Liver (tissue), 9 donors: ENCODE measurements around the gene KCNA2. TPM values are rescaled to one million over a fixed set of nuclear protein-coding genes. Genes with fewer than 3 reads are reported as not detected.

Experiments used
- DNase-seq: peaks from one replicate; pipeline ENCODE4 v3.0.0-alpha.2; 2017; ENCODE audit warnings: low spot score
- H3K27ac ChIP-seq, 2 donors: one replicate each; pipeline ENCODE4 v1.7.0; 2013; ENCODE audit warnings: inconsistent platforms in 2 of 2, low read length in 2 of 2, control low read depth in 1 of 2, low read depth in 1 of 2, mild to moderate bottlenecking in 1 of 2
- H3K27me3 ChIP-seq, 4 donors: one replicate each; pipeline versions ENCODE4 v1.6.1 to v1.7.0; 2013; ENCODE audit warnings: low read length in 3 of 4, inconsistent platforms in 1 of 4, mild to moderate bottlenecking in 1 of 4, moderate library complexity in 1 of 4; ENCODE audit not compliant: control insufficient read depth in 4 of 4, insufficient read depth in 4 of 4
- H3K36me3 ChIP-seq, 4 donors: one replicate each; pipeline versions ENCODE4 v1.6.1 to v1.7.0; 2013; ENCODE audit warnings: low read length in 3 of 4, mild to moderate bottlenecking in 3 of 4, low read depth in 1 of 4, moderate library complexity in 1 of 4; ENCODE audit not compliant: control insufficient read depth in 4 of 4, insufficient read depth in 3 of 4
- H3K4me1 ChIP-seq, 4 donors: one replicate each; pipeline versions ENCODE4 v1.6.1 to v1.7.0; 2013; ENCODE audit warnings: low read length in 3 of 4, mild to moderate bottlenecking in 3 of 4, moderate library complexity in 1 of 4; ENCODE audit not compliant: control insufficient read depth in 4 of 4, insufficient read depth in 4 of 4
- H3K4me3 ChIP-seq, 3 donors: one replicate each; pipeline versions ENCODE4 v1.6.1 to v1.7.0; 2013; ENCODE audit warnings: low read length in 3 of 3, control low read depth in 1 of 3, low read depth in 1 of 3, mild to moderate bottlenecking in 1 of 3
- H3K9ac ChIP-seq, 2 donors: one replicate each; pipeline ENCODE4 v1.7.0; 2013; ENCODE audit warnings: low read length in 2 of 2, mild to moderate bottlenecking in 2 of 2, moderate library complexity in 2 of 2, control low read depth in 1 of 2, low read depth in 1 of 2
- H3K9me3 ChIP-seq, 4 donors: one replicate each; pipeline versions ENCODE4 v1.6.1 to v1.7.0; 2013; ENCODE audit warnings: low read length in 3 of 4; ENCODE audit not compliant: control insufficient read depth in 4 of 4
- CTCF ChIP-seq: fragments of 150-350 bp; IDR thresholded peaks from 2 replicates; pipeline ENCODE4 v1.5.1; 2017; ENCODE audit warnings: improper control_type of control experiment, low read depth, low read length; ENCODE audit not compliant: missing input control
- EGR1 ChIP-seq, 2 donors: IDR thresholded peaks; 2 replicates each; pipeline ENCODE4 v1.6.1; 2016 to 2018; ENCODE audit warnings: antibody characterized with exemption in 2 of 2, low read depth in 2 of 2
- FOXA1 ChIP-seq: IDR thresholded peaks from 2 replicates; pipeline ENCODE4 v1.6.1; 2016; ENCODE audit warnings: antibody characterized with exemption
- FOXA2 ChIP-seq: IDR thresholded peaks from 2 replicates; pipeline ENCODE4 v1.6.1; 2016; ENCODE audit warnings: antibody characterized with exemption
- HNF4A ChIP-seq, 2 donors: conservative IDR thresholded peaks; 2 replicates each; pipeline ENCODE4 v1.6.1; 2016; ENCODE audit warnings: antibody characterized with exemption in 2 of 2, mild to moderate bottlenecking in 2 of 2
- JUND ChIP-seq, 2 donors: IDR thresholded peaks; 2 replicates each; pipeline ENCODE4 v1.6.1; 2016; ENCODE audit warnings: antibody characterized with exemption in 2 of 2
- MAX ChIP-seq: IDR thresholded peaks from 2 replicates; pipeline ENCODE4 v1.6.1; 2016; ENCODE audit warnings: antibody characterized with exemption
- NR2F2 ChIP-seq: IDR thresholded peaks from 2 replicates; pipeline ENCODE4 v1.6.1; 2016; ENCODE audit warnings: antibody characterized with exemption
- REST ChIP-seq: IDR thresholded peaks from 2 replicates; pipeline ENCODE4 v1.6.1; 2016; ENCODE audit warnings: antibody characterized with exemption, mild to moderate bottlenecking
- RXRA ChIP-seq, 2 donors: IDR thresholded peaks; 2 replicates each; pipeline ENCODE4 v1.6.1; 2017 to 2018; ENCODE audit warnings: antibody characterized with exemption in 2 of 2, mild to moderate bottlenecking in 1 of 2
- SP1 ChIP-seq: IDR thresholded peaks from 2 replicates; pipeline ENCODE4 v1.6.1; 2018; ENCODE audit warnings: antibody characterized with exemption, mild to moderate bottlenecking
- YY1 ChIP-seq: IDR thresholded peaks from 2 replicates; pipeline ENCODE4 v1.6.1; 2016; ENCODE audit warnings: antibody characterized with exemption, mild to moderate bottlenecking
- ZBTB33 ChIP-seq: IDR thresholded peaks from 2 replicates; pipeline ENCODE4 v1.6.1; 2016; ENCODE audit warnings: antibody characterized with exemption
- whole genome bisulfite sequencing: extraction: QIAGEN DNeasy Blood & Tissue Kit; methylation state at CpG from one replicate; pipeline ENCODE4 v1.1.7; 2013; 5-methylcytosine and 5-hydroxymethylcytosine counted together
- polyA plus RNA-seq, 2 donors: library from polyadenylated mRNA; stranded (reverse) in 1 of 2; unstranded in 1 of 2; fragments of 200-250 nt in 1 of 2; fragments of >200 nt in 1 of 2; fragmentation: Nextera tagmentation in 1 of 2; extraction: Ambion mirVana in 1 of 2; gene quantifications; one replicate each; pipeline versions ENCODE4 v1.2.1 to v1.2.3, GENCODE V29; 2013 to 2015
- total RNA-seq, 2 donors: library from RNA; depleted of rRNA; stranded (reverse); fragments of >200 nt; gene quantifications; one replicate each; pipeline ENCODE4 v1.2.3, GENCODE V29; 2014
- donor health status: healthy.
- donor health status: healthy.
- donor health status: healthy.
- donor health status: healthy.
- donor health status: healthy.

Gene KCNA2
- total and polyA plus RNA-seq, 4 donors, result 0.02 to 0.08 TPM; not detected in 2

- Histone ChIP-seq H3K27ac (no peak overlapping the region), H3K27me3 (peaks cover 0 to 7% (median 0%) of the 10 kb centered on the region in 4 donors), H3K4me1 (no peaks in the 10 kb centered on the region), H3K9me3 (no peaks in the 10 kb centered on the region), H3K9ac (no peak overlapping the region), H3K4me3 (no peak overlapping the region), H3K36me3 (no peaks in the 10 kb centered on the region)
- TF ChIP-seq MAX (no peak), EGR1 (IDR thresholded peaks at IDR 0.05; ENCODE audit: low read depth in 2 of 2) (no peak), YY1 (no peak), RXRA (IDR thresholded peaks at IDR 0.05) (no peak), ZBTB33 (no peak), FOXA1 (no peak), CTCF (no peak), NR2F2 (no peak), JUND (IDR thresholded peaks at IDR 0.05) (no peak), REST (no peak)
- no peak for DNase-seq
- WGBS, result 51% methylated on average over 7 of the region's 7 CpGs
These were observed 11.5 kb downstream of the KCNA2 start for GRCh38 chr1:110594456-110595352.

GRCh38 chr1:110593902-110594301 lies 12.3 kb downstream of the KCNA2 start:
- Histone ChIP-seq H3K4me1 (no peaks in the 10 kb centered on the region), H3K4me3 (no peak overlapping the region), H3K27ac (no peak overlapping the region), H3K27me3 (peaks cover 0 to 7% (median 0%) of the 10 kb centered on the region in 4 donors), H3K9ac (no peak overlapping the region), H3K9me3 (no peaks in the 10 kb centered on the region), H3K36me3 (no peaks in the 10 kb centered on the region)
- no peak for DNase-seq
- 52% methylated on average over 5 of the region's 5 CpGs for WGBS
- TF ChIP-seq NR2F2 (no peak), ZBTB33 (no peak), CTCF (no peak), HNF4A (conservative IDR thresholded peaks at IDR 0.05) (no peak), YY1 (no peak), FOXA2 (no peak), FOXA1 (no peak), EGR1 (IDR thresholded peaks at IDR 0.05; ENCODE audit: low read depth in 2 of 2) (no peak), REST (no peak), RXRA (IDR thresholded peaks at IDR 0.05) (no peak), SP1 (no peak)
